LNCaP clone FGC (cell line): ENCODE data around the gene SOCS6.

Experiments used
- DNase-seq: peaks from one replicate; pipeline ENCODE4 v3.0.0-alpha.2; 2011; ENCODE audit warnings: low read depth
- H3K4me3 ChIP-seq: 2 replicates; pipeline ENCODE4 v1.5.1; 2011; ENCODE audit warnings: mild to moderate bottlenecking, low read depth, low read length, control low read depth
- CTCF ChIP-seq: IDR thresholded peaks from 2 replicates; pipeline ENCODE4 v1.5.1; 2012; ENCODE audit warnings: mild to moderate bottlenecking; ENCODE audit not compliant: control insufficient read depth, insufficient read depth; ENCODE audit errors: extremely low read depth

SOCS6 gene

GRCh38 chr18:70322385-70322784, 33.5 kb downstream of the SOCS6 start:
- no peak for TF ChIP-seq CTCF
- DNase-seq = no peak
- H3K4me3 ChIP-seq = no peak overlapping the region

GRCh38 chr18:70322928-70323327, 34.1 kb downstream of the SOCS6 start:
- no peak for DNase-seq
- no peak for TF ChIP-seq CTCF
- no peak overlapping the region for H3K4me3 ChIP-seq

GRCh38 chr18:70324897-70325296, 36.1 kb downstream of the SOCS6 start:
- H3K4me3 ChIP-seq = no peak overlapping the region
- TF ChIP-seq CTCF = no peak
- DNase-seq = no peak

- no peak for DNase-seq
- no peak overlapping the region for H3K4me3 ChIP-seq
- TF ChIP-seq CTCF = no peak
Measured at GRCh38 chr18:70326255-70326654, 37.4 kb downstream of the SOCS6 start.

- no peak for DNase-seq
- H3K4me3 ChIP-seq = no peak overlapping the region
- no peak for TF ChIP-seq CTCF
Measured at GRCh38 chr18:70328169-70328568, 39.3 kb downstream of the SOCS6 start.

GRCh38 chr18:70329071-70329470, 40.2 kb downstream of the SOCS6 start:
- H3K4me3 ChIP-seq = no peak overlapping the region
- no peak for DNase-seq
- no peak for TF ChIP-seq CTCF

GRCh38 chr18:70330887-70331286, 42.0 kb downstream of the SOCS6 start:
- no peak for TF ChIP-seq CTCF
- H3K4me3 ChIP-seq = no peak overlapping the region
- no peak for DNase-seq
